ENCODE measurements around the gene FGGY. TPM values are rescaled to one million over a fixed set of nuclear protein-coding genes. Genes with fewer than 3 reads are reported as not detected.

The FGGY gene
- total RNA-seq, 1 experiment from 2014 or later, result 14.6 TPM

DNA sequence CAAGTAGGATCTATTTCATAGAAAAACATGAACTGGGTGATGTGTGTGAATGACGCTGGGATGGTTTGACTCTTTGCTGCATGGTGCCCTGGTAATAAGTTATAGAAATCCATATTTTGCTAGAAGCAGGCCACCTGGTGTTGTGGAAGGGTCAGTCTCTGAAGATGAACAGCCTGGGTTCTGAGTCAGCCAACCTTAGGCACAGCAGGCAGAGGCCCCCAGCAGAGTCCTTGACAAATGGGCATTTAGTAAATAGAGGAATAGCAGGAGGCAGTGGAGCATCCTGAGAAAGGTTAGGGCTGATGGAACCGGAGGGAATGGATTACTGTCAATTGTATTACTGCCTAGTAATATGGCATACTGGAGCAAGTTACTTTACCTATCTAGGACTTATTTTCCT, 20.9 kb downstream of the FGGY start:
- no peak overlapping the region for H2BK5ac ChIP-seq (ENCODE audit: insufficient read length, low read length)
- no peaks in the 10 kb centered on the region for H3K79me1 ChIP-seq (ENCODE audit: insufficient read depth, low read depth, low read length, poor library complexity, severe bottlenecking)
- H3K18ac ChIP-seq (ENCODE audit: insufficient read length, low read depth, low read length), result no peak overlapping the region
- H2AFZ ChIP-seq (ENCODE audit: low read length), result no peak overlapping the region
- H2BK12ac ChIP-seq (ENCODE audit: insufficient read length, low read depth, low read length), result no peak overlapping the region
- no peak overlapping the region for H3K4me2 ChIP-seq (ENCODE audit: insufficient read depth, insufficient read length, low read length)
- H3K79me2 ChIP-seq (ENCODE audit: insufficient read depth, low read length), result no peaks in the 10 kb centered on the region
- H3K4me3 Mint-ChIP-seq, result no peak overlapping the region; a peak in 1 of 5 replicates
- H3K23me2 ChIP-seq (ENCODE audit: insufficient read length, low read depth, low read length, poor library complexity, severe bottlenecking), result no peaks in the 10 kb centered on the region
- H3K4ac ChIP-seq (ENCODE audit: low read depth, low read length), result no peak overlapping the region
- H2AK5ac ChIP-seq (ENCODE audit: insufficient read length, low read length), result no peak overlapping the region
- H3K27me3 Mint-ChIP-seq (ENCODE audit: low read depth), result no peaks in the 10 kb centered on the region; the same call in 1 of the 2 replicates
- peaks cover 2% of the 10 kb centered on the region; the same call in 1 of the 2 replicates for H3K4me1 ChIP-seq (ENCODE audit: insufficient read depth, low read length)
- H3K14ac ChIP-seq (ENCODE audit: insufficient read depth, low read length), result no peak overlapping the region
- no peak overlapping the region for H3K27ac ChIP-seq (ENCODE audit: insufficient read length, low read depth, low read length)
- H3K56ac ChIP-seq (ENCODE audit: insufficient read length, low read depth, low read length), result no peak overlapping the region
- H4K8ac ChIP-seq (replicated peaks; ENCODE audit: insufficient read length, low read depth, low read length), result no peak overlapping the region
- no peak overlapping the region for H3K9ac ChIP-seq (ENCODE audit: extremely low read depth, insufficient read length, low read length)
- DNase-seq, result no peak
- H3T11ph ChIP-seq (ENCODE audit: low read length), result no peak overlapping the region
- no peak overlapping the region for H3K23ac ChIP-seq (ENCODE audit: insufficient read length, low read depth, low read length)
- WGBS (ENCODE audit: extremely low coverage, insufficient read length, low lambda C conversion rate), result no CpG with 5 or more reads among the region's 2 CpGs
- peak overlapping the region in 1 of 3 experiments; percentile 67; a peak in 1 of 7 replicates for H3K27ac Mint-ChIP-seq
- no peaks in the 10 kb centered on the region for H4K20me1 ChIP-seq (ENCODE audit: control insufficient read depth, insufficient read depth, insufficient read length)
- no peak overlapping the region for H4K91ac ChIP-seq (ENCODE audit: insufficient read length, low read depth, low read length)
- TF ChIP-seq, protein P1, sequence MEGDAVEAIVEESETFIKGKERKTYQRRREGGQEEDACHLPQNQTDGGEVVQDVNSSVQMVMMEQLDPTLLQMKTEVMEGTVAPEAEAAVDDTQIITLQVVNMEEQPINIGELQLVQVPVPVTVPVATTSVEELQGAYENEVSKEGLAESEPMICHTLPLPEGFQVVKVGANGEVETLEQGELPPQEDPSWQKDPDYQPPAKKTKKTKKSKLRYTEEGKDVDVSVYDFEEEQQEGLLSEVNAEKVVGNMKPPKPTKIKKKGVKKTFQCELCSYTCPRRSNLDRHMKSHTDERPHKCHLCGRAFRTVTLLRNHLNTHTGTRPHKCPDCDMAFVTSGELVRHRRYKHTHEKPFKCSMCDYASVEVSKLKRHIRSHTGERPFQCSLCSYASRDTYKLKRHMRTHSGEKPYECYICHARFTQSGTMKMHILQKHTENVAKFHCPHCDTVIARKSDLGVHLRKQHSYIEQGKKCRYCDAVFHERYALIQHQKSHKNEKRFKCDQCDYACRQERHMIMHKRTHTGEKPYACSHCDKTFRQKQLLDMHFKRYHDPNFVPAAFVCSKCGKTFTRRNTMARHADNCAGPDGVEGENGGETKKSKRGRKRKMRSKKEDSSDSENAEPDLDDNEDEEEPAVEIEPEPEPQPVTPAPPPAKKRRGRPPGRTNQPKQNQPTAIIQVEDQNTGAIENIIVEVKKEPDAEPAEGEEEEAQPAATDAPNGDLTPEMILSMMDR (conservative IDR thresholded peaks at IDR 0.05), result no peak
- peaks cover 0 to 6% of the 10 kb centered on the region in 2 experiments; a peak in 1 of 5 replicates for H3K9me3 Mint-ChIP-seq
- H3K4me1 Mint-ChIP-seq, result peaks cover 29 to 31% of the 10 kb centered on the region in 2 experiments
- no peak overlapping the region for H2BK120ac ChIP-seq (ENCODE audit: low read depth, low read length, poor library complexity, severe bottlenecking)
- H3K36me3 Mint-ChIP-seq (ENCODE audit: insufficient read depth in 1 of 3, low read depth in 3 of 3), result peaks cover 0 to 14% (median 8%) of the 10 kb centered on the region in 3 experiments; a peak in 4 of 7 replicates
- H4K5ac ChIP-seq (ENCODE audit: insufficient read length, low read depth, low read length), result no peak overlapping the region
- no peak overlapping the region for H2BK15ac ChIP-seq (ENCODE audit: low read depth, low read length)
- H2BK20ac ChIP-seq (ENCODE audit: low read depth, low read length, poor library complexity, severe bottlenecking), result no peak overlapping the region
- H3K9me3 ChIP-seq (ENCODE audit: control insufficient read depth, low read depth, low read length), result no peaks in the 10 kb centered on the region
- H3K27me3 ChIP-seq (ENCODE audit: insufficient read depth, low read length), result no peaks in the 10 kb centered on the region
